Endothelial cell (in vitro differentiated cells): ENCODE measurements around the gene DCTN4. TPM values are rescaled to one million over a fixed set of nuclear protein-coding genes. Genes with fewer than 3 reads are reported as not detected.

ENCODE experiments used
- DNase-seq: peaks from one replicate; pipeline ENCODE4 v3.0.0; 2021; ENCODE audit warnings: low spot score
- H3K27ac Mint-ChIP-seq: one replicate; pipeline ENCODE4 v1.8.0; 2021; ENCODE audit warnings: mixed read lengths, inconsistent platforms; ENCODE audit not compliant: unreplicated experiment
- H3K27me3 Mint-ChIP-seq: one replicate; pipeline ENCODE4 v1.8.0; 2021; ENCODE audit warnings: mild to moderate bottlenecking, moderate library complexity, mixed read lengths, inconsistent platforms; ENCODE audit not compliant: unreplicated experiment
- H3K36me3 Mint-ChIP-seq: one replicate; pipeline ENCODE4 v1.8.0; 2021; ENCODE audit warnings: mild to moderate bottlenecking, low read depth, mixed read lengths, inconsistent platforms; ENCODE audit not compliant: unreplicated experiment
- H3K4me1 Mint-ChIP-seq: one replicate; pipeline ENCODE4 v1.8.0; 2021; ENCODE audit warnings: mild to moderate bottlenecking, mixed read lengths, inconsistent platforms; ENCODE audit not compliant: unreplicated experiment
- H3K4me3 Mint-ChIP-seq: one replicate; pipeline ENCODE4 v1.8.0; 2021; ENCODE audit warnings: mild to moderate bottlenecking, mixed read lengths, inconsistent platforms; ENCODE audit not compliant: unreplicated experiment
- H3K9me3 Mint-ChIP-seq: one replicate; pipeline ENCODE4 v1.8.0; 2021; ENCODE audit warnings: mixed read lengths, inconsistent platforms; ENCODE audit not compliant: unreplicated experiment
- CTCF ChIP-seq: fragments of 200-600 bp; sonication (generic); IDR thresholded peaks from one replicate; pipeline ENCODE4 v1.5.0; 2021; ENCODE audit warnings: antibody characterized with exemption; ENCODE audit not compliant: unreplicated experiment
- total RNA-seq: library from RNA; stranded (reverse); fragmentation: NEBNext Ultra II Directional; extraction: Animal tissue kit (Norgen Biotek cat#: 25700); gene quantifications from one replicate; pipeline ENCODE4 v1.2.1, GENCODE V29; 2021; ENCODE audit not compliant: unreplicated experiment

The DCTN4 gene
- total RNA-seq, 1 donor from 2014 or later = 50.3 TPM

GRCh38 chr5:150660108-150660831, 98.5 kb downstream of the DCTN4 start:
- peak overlapping the region; percentile 27 for H3K27ac Mint-ChIP-seq
- peaks cover 14% of the 10 kb centered on the region for H3K27me3 Mint-ChIP-seq
- DNase-seq = no peak
- no peak for TF ChIP-seq CTCF
- no peak overlapping the region for H3K4me3 Mint-ChIP-seq
- H3K4me1 Mint-ChIP-seq = peaks cover 29% of the 10 kb centered on the region
- no peaks in the 10 kb centered on the region for H3K9me3 Mint-ChIP-seq
- H3K36me3 Mint-ChIP-seq = peaks cover 13% of the 10 kb centered on the region

- Mint-ChIP-seq H3K27me3 (peaks cover 14% of the 10 kb centered on the region), H3K4me3 (no peak overlapping the region), H3K4me1 (peaks cover 29% of the 10 kb centered on the region), H3K36me3 (peaks cover 13% of the 10 kb centered on the region), H3K27ac (peak overlapping the region; percentile 27), H3K9me3 (no peaks in the 10 kb centered on the region)
- TF ChIP-seq CTCF = no peak
- no peak for DNase-seq
These were observed 99.3 kb downstream of the DCTN4 start for GRCh38 chr5:150659360-150660107.

- no peak overlapping the region for H3K27ac Mint-ChIP-seq
- peaks cover 14% of the 10 kb centered on the region for H3K27me3 Mint-ChIP-seq
- no peak for TF ChIP-seq CTCF
- H3K36me3 Mint-ChIP-seq = peaks cover 13% of the 10 kb centered on the region
- peak overlapping the region; percentile 78 for H3K4me3 Mint-ChIP-seq
- no peaks in the 10 kb centered on the region for H3K9me3 Mint-ChIP-seq
- DNase-seq = no peak
- H3K4me1 Mint-ChIP-seq = peaks cover 32% of the 10 kb centered on the region
These were observed 100.0 kb downstream of the DCTN4 start for GRCh38 chr5:150658699-150659265.

Other genes starting within 250 kb of the DCTN4 start
- 94.3 TPM for gene SYNPO, start 118.4 kb downstream of the DCTN4 start, total RNA-seq
- gene MYOZ3, start 97.8 kb downstream of the DCTN4 start, total RNA-seq = 12.0 TPM
- 54.5 TPM for gene RBM22, start 58.0 kb downstream of the DCTN4 start, total RNA-seq
- 3.0 TPM for gene SMIM3, start 19.7 kb upstream of the DCTN4 start, total RNA-seq
- gene IRGM, start 87.5 kb upstream of the DCTN4 start, total RNA-seq = not detected
- gene ZNF300, start 146.0 kb upstream of the DCTN4 start, total RNA-seq = 11.1 TPM